Panc1 (cell line): ENCODE data around the gene PPP1R7. TPM values are rescaled to one million over a fixed set of nuclear protein-coding genes. Genes with fewer than 3 reads are reported as not detected.

ENCODE experiments used
- ATAC-seq: fragments of 200-7000 bp; cut with Tn5 transposase; 2 replicates; pipeline ENCODE4 v1.9.1; 2020; ENCODE audit warnings: mild to moderate bottlenecking, moderate library complexity
- BruUV-seq: library from RNA; stranded (reverse); fragments of 400-500 nt; replicated peaks from 2 replicates; lab custom pipeline; 2021; lab: Mats Ljungman, UMichigan
- CTCF ChIA-PET: fragments of 300-600 bp; sonication (Branson Sonifier 250); formaldehyde crosslinking; loops from one replicate; lab custom pipeline; 2022; ENCODE audit warnings: antibody characterized with exemption; lab: Charles Lee
- POLR2A ChIA-PET: fragments of 300-600 bp; sonication (Branson Sonifier 250); formaldehyde crosslinking; loops from one replicate; lab custom pipeline; 2022; ENCODE audit warnings: antibody characterized with exemption; lab: Charles Lee
- DNase-seq: peaks from one replicate; pipeline ENCODE4 v3.0.0-alpha.2; 2010; ENCODE audit warnings: low read depth, low spot score
- H3K27ac ChIP-seq: 2 replicates; pipeline ENCODE4 v1.5.1; 2011; ENCODE audit warnings: mild to moderate bottlenecking, low read length, inconsistent platforms
- H3K27me3 ChIP-seq: fragments of 200-500 bp; sonication (Bioruptor generic); 2 replicates; pipeline ENCODE4 v1.6.0; 2014; ENCODE audit warnings: low read length, inconsistent platforms; ENCODE audit not compliant: control insufficient read depth, insufficient read depth
- H3K36me3 ChIP-seq: fragments of 200-500 bp; sonication (Bioruptor generic); 2 replicates; pipeline ENCODE4 v1.5.1; 2014; ENCODE audit warnings: inconsistent platforms, mild to moderate bottlenecking, low read length, moderate library complexity; ENCODE audit not compliant: control insufficient read depth, insufficient read depth
- H3K4me1 ChIP-seq: 2 replicates; pipeline ENCODE4 v1.5.1; 2011; ENCODE audit warnings: inconsistent platforms, mild to moderate bottlenecking, low read length, moderate library complexity; ENCODE audit not compliant: control insufficient read depth, insufficient read depth
- H3K4me3 ChIP-seq, 2 experiments: 2 replicates each; pipeline ENCODE4 v1.5.1; 2011 to 2012; ENCODE audit warnings: low read depth in 2 of 2, low read length in 2 of 2, mild to moderate bottlenecking in 2 of 2, inconsistent platforms in 1 of 2, moderate library complexity in 1 of 2
- H3K9me3 ChIP-seq: fragments of 200-500 bp; sonication (Bioruptor generic); 2 replicates; pipeline ENCODE4 v1.5.1; 2014; ENCODE audit warnings: low read depth, mild to moderate bottlenecking, inconsistent platforms, low read length, moderate library complexity; ENCODE audit not compliant: control insufficient read depth, insufficient read depth
- POLR2AphosphoS5 ChIP-seq: IDR thresholded peaks from 2 replicates; pipeline ENCODE4 v1.6.1; 2012; ENCODE audit warnings: mild to moderate bottlenecking, low read depth, low read length, moderate library complexity
- SIN3A ChIP-seq: IDR thresholded peaks from 2 replicates; pipeline ENCODE4 v1.6.1; 2012; ENCODE audit warnings: low read depth, mild to moderate bottlenecking, low read length, moderate library complexity, borderline replicate concordance; ENCODE audit not compliant: insufficient read depth
- TCF7L2 ChIP-seq: IDR thresholded peaks from 2 replicates; pipeline ENCODE4 v1.6.1; 2011; ENCODE audit warnings: mild to moderate bottlenecking, low read depth, low read length, inconsistent platforms
- in situ Hi-C: cut with HindIII; loops from 2 replicates; pipeline ENCODE4 v1.10.0; 2016; ENCODE audit warnings: low sequenced_read_pairs, low pct_unique_long_range_greater_than_20kb
- intact Hi-C: fragments of 100-400 bp; cut with micrococcal nuclease; formaldehyde crosslinking; loops from one replicate; pipeline ENCODE4 v1.10.0; 2022; ENCODE audit not compliant: unreplicated experiment
- total RNA-seq: library from RNA; stranded (reverse); gene quantifications from one replicate; pipeline ENCODE4 v1.2.1, GENCODE V29; 2021; ENCODE audit not compliant: unreplicated experiment
- TF ChIP-seq, protein P1 (sequence below), 2 experiments: IDR thresholded peaks; 2 replicates each; pipeline ENCODE4 v1.6.1; 2011 to 2012; ENCODE audit warnings: low read depth in 2 of 2, control low read depth in 1 of 2, low read length in 1 of 2, mild to moderate bottlenecking in 1 of 2, moderate library complexity in 1 of 2; ENCODE audit not compliant: insufficient read depth in 1 of 2
- TF ChIP-seq, protein P2 (sequence below): fragments of 450-650 bp; IDR thresholded peaks from 2 replicates; pipeline ENCODE4 v1.5.1; 2017; ENCODE audit warnings: mild to moderate bottlenecking

Gene PPP1R7
- total RNA-seq, 1 experiment from 2014 or later, result 64.2 TPM

DNA sequence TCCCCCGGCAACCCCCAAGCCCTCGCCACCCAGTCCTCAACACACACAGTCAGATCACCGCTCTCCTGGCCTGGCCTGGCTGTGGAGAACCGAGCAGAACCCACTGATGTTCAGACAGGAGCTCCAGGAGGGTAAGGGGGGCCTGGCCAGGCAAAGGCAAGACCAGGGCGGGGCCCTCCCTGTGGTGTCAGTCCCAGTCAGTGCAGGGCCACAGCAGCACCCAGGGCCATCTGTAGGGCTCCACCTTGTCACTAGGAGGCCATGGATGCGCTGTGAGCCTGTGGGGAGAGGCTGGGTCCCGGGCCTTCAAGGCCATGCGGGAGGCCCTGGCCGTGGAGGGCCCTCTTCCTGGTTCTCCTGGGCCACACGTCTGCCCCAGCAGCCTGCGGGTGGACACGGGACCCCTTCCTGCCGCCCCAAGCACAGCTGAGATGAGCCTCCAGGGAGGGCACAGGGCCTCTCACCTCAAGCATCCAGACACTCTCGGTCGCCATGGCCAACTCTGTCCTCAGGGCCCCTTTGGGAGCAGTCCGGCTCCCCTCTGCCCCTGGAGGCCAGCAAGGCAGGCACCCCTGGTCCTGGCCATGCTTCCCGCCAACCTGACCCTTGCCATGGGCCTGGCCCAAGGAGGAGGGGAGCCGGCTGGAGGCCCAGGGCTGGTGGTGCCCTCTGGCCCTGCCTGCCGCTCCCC, 40.2 kb downstream of the PPP1R7 start:
- no peak for DNase-seq
- no peak overlapping the region for H3K4me3 ChIP-seq
- in situ Hi-C loops (no loop called here), intact Hi-C loops (no loop called here)
- ATAC-seq, result peak; percentile 74
- no peaks in the 10 kb centered on the region; the same call in 1 of the 2 replicates for H3K4me1 ChIP-seq
- H3K9me3 ChIP-seq, result no peaks in the 10 kb centered on the region
- no TSS peak for BruUV-seq
- ChIA-PET POLR2A (no interaction called here), CTCF (no interaction called here)
- no peaks in the 10 kb centered on the region for H3K27me3 ChIP-seq
- TF ChIP-seq, protein P1, sequence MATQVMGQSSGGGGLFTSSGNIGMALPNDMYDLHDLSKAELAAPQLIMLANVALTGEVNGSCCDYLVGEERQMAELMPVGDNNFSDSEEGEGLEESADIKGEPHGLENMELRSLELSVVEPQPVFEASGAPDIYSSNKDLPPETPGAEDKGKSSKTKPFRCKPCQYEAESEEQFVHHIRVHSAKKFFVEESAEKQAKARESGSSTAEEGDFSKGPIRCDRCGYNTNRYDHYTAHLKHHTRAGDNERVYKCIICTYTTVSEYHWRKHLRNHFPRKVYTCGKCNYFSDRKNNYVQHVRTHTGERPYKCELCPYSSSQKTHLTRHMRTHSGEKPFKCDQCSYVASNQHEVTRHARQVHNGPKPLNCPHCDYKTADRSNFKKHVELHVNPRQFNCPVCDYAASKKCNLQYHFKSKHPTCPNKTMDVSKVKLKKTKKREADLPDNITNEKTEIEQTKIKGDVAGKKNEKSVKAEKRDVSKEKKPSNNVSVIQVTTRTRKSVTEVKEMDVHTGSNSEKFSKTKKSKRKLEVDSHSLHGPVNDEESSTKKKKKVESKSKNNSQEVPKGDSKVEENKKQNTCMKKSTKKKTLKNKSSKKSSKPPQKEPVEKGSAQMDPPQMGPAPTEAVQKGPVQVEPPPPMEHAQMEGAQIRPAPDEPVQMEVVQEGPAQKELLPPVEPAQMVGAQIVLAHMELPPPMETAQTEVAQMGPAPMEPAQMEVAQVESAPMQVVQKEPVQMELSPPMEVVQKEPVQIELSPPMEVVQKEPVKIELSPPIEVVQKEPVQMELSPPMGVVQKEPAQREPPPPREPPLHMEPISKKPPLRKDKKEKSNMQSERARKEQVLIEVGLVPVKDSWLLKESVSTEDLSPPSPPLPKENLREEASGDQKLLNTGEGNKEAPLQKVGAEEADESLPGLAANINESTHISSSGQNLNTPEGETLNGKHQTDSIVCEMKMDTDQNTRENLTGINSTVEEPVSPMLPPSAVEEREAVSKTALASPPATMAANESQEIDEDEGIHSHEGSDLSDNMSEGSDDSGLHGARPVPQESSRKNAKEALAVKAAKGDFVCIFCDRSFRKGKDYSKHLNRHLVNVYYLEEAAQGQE (IDR thresholded peaks at IDR 0.05; ENCODE audit: insufficient read depth in 1 of 2, low read depth in 2 of 2, low read length in 1 of 2), result no peak
- TF ChIP-seq SIN3A (no peak), TCF7L2 (no peak), POLR2AphosphoS5 (no peak)
- TF ChIP-seq, protein P2, sequence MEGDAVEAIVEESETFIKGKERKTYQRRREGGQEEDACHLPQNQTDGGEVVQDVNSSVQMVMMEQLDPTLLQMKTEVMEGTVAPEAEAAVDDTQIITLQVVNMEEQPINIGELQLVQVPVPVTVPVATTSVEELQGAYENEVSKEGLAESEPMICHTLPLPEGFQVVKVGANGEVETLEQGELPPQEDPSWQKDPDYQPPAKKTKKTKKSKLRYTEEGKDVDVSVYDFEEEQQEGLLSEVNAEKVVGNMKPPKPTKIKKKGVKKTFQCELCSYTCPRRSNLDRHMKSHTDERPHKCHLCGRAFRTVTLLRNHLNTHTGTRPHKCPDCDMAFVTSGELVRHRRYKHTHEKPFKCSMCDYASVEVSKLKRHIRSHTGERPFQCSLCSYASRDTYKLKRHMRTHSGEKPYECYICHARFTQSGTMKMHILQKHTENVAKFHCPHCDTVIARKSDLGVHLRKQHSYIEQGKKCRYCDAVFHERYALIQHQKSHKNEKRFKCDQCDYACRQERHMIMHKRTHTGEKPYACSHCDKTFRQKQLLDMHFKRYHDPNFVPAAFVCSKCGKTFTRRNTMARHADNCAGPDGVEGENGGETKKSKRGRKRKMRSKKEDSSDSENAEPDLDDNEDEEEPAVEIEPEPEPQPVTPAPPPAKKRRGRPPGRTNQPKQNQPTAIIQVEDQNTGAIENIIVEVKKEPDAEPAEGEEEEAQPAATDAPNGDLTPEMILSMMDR, result no peak
- H3K36me3 ChIP-seq, result no peaks in the 10 kb centered on the region
- no peak overlapping the region for H3K27ac ChIP-seq

DNA sequence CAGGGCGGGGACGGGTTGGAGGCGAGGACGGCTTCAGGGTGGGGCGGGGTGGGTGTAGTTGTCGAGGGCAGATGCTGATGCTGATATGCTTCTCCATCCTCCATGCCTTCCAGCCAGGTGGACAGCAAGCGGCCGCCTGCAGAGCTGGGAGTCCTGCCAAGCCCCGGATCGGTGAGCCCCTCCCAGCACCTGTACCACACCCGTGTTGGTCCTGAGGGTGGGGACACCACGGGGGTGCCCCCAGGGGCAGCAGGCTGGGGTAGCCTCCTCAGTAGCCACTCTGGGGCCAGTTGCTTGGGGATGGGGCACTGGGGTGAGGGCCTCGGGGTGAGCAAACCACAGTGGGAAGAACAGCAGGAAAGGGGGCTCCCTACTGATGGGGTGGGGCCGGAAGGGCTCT, 40.8 kb downstream of the PPP1R7 start:
- POLR2A ChIA-PET, result no interaction called here
- Histone ChIP-seq H3K9me3 (no peaks in the 10 kb centered on the region), H3K36me3 (no peaks in the 10 kb centered on the region), H3K27ac (no peak overlapping the region), H3K4me3 (no peak overlapping the region), H3K27me3 (no peaks in the 10 kb centered on the region), H3K4me1 (no peaks in the 10 kb centered on the region; the same call in 1 of the 2 replicates)
- DNase-seq, result no peak
- CTCF ChIA-PET, result no interaction called here
- in situ Hi-C loops, result no loop called here
- TF ChIP-seq POLR2AphosphoS5 (no peak), SIN3A (no peak), TCF7L2 (no peak)
- TF ChIP-seq, protein P1 (IDR thresholded peaks at IDR 0.05; ENCODE audit: insufficient read depth in 1 of 2, low read depth in 2 of 2, low read length in 1 of 2), result no peak
- TF ChIP-seq, protein P2, result no peak
- BruUV-seq, result no TSS peak
- no peak for ATAC-seq
- intact Hi-C loops, result no loop called here
